Placental epithelial cell (primary cell): ENCODE results near the gene VAV3. TPM values are rescaled to one million over a fixed set of nuclear protein-coding genes. Genes with fewer than 3 reads are reported as not detected.

Source experiments
- small RNA-seq: library from RNA; depleted of rRNA; stranded (forward); fragments of <200 nt; gene quantifications from one replicate; pipeline ENCODE3, GENCODE V24; 2012
- total RNA-seq: library from RNA; depleted of rRNA; stranded (reverse); fragments of >200 nt; gene quantifications from 2 replicates; pipeline ENCODE4 v1.2.3, GENCODE V29; 2012

VAV3 gene
- total RNA-seq: under 0.01 and 0.76 TPM in 2 replicates

GRCh38 chr1:107965110-107965991, at the start of gene VAV3:
TSS of gene VAV3 (minus strand) at chr1:107965180. CDS start at chr1:107964869, 311 bp downstream.

Small RNAs within 50 kb of the gene (small RNA-seq; reads per million reads assigned to genes)
- gene MIR7852: not detected

Other genes with a start within 250 kb of the VAV3 start
- gene SLC25A24, start 235.2 kb upstream of the VAV3 start, total RNA-seq: 49.1 and 54.7 TPM in 2 replicates